A549 treated with CORT108297 at 1 μM for 4 hours (cell line): Measurements from ENCODE around the gene ABCA5. TPM values are rescaled to one million over a fixed set of nuclear protein-coding genes. Genes with fewer than 3 reads are reported as not detected.

Source experiments
- total RNA-seq: library from RNA; stranded (reverse); fragments of 200-300 nt; extraction: Qiagen RNA extraction; gene quantifications from 5 replicates; pipeline ENCODE4 v1.2.3, GENCODE V29; 2022

The ABCA5 gene, protein sequence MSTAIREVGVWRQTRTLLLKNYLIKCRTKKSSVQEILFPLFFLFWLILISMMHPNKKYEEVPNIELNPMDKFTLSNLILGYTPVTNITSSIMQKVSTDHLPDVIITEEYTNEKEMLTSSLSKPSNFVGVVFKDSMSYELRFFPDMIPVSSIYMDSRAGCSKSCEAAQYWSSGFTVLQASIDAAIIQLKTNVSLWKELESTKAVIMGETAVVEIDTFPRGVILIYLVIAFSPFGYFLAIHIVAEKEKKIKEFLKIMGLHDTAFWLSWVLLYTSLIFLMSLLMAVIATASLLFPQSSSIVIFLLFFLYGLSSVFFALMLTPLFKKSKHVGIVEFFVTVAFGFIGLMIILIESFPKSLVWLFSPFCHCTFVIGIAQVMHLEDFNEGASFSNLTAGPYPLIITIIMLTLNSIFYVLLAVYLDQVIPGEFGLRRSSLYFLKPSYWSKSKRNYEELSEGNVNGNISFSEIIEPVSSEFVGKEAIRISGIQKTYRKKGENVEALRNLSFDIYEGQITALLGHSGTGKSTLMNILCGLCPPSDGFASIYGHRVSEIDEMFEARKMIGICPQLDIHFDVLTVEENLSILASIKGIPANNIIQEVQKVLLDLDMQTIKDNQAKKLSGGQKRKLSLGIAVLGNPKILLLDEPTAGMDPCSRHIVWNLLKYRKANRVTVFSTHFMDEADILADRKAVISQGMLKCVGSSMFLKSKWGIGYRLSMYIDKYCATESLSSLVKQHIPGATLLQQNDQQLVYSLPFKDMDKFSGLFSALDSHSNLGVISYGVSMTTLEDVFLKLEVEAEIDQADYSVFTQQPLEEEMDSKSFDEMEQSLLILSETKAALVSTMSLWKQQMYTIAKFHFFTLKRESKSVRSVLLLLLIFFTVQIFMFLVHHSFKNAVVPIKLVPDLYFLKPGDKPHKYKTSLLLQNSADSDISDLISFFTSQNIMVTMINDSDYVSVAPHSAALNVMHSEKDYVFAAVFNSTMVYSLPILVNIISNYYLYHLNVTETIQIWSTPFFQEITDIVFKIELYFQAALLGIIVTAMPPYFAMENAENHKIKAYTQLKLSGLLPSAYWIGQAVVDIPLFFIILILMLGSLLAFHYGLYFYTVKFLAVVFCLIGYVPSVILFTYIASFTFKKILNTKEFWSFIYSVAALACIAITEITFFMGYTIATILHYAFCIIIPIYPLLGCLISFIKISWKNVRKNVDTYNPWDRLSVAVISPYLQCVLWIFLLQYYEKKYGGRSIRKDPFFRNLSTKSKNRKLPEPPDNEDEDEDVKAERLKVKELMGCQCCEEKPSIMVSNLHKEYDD (N-terminal part only)
- total RNA-seq: 2.6 to 3.6 TPM (median 2.9 TPM) in 5 replicates

DNA sequence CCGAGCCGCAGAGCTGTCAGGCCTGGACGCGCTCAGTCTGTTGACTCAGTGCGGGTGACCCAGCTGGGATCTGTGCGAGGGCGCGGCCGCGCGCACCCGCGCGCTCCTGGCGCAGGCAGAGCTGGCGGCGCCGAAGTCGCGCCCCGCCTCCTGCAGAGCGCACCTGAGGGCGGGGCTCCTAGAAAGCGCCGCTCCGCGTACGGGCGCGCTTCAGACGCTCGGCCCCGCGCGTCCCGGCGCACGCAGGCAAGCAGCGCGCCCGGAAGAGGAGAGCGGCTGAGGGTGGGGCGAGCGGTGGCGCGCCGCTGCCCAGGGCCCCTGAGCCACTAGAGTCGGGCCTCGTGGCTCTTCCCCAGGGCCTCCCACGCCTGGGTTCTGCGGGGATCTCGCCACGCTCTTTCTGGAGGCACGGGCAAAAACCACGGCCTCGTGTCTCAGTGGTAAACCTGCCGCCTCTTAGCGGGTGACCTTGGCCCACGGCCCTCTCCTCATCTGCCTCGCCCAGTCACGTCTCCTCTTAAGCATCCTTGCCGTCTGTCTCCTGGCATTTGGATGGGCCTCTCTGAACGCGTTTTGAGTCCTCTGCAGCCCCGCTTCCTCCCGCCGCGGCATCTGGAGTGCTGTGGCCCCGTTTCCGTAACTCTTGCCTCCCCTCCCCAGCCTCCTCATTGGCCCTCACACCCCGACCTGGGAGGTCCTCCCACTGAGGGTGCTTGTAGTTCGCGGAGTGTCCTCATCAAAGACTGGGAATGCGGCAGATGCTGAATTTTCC lies at the start of gene ABCA5:
Gene ABCA5 (minus strand): TSS at position 74 of the 772 bp plus-strand sequence. CDS start 12,718 bp downstream, outside the sequence.

DNA sequence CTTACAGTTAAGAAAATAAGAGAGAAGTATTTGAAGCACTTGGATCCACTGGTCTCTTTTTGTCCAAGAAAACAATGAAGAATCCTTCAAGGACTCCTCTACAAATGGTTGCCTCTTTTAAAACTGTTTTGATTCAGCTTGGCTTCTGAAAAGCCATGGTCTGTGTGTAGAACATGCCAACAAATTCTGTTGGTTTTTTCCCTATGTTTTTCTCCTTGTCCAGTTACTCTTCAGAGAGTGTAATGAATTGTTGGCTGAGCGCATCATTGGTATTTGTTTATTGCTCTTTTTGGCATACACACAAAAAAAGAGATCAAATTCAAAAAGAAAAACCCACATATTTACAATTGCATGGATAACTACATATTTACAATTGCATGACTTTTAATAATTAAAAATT lies 98.4 kb downstream of the ABCA5 start, which contains the start of gene ABCA10:
Gene ABCA10 (minus strand): TSS at position 249 of the 400 bp plus-strand sequence. CDS start 3,466 bp downstream, outside the sequence.

Other genes starting within 250 kb of the ABCA5 start
- 0.05 TPM in 1 of 5 replicates, not detected in the others for gene ABCA6, start 185.2 kb downstream of the ABCA5 start, total RNA-seq
- gene ABCA10, start 98.3 kb downstream of the ABCA5 start, total RNA-seq: 0.07 to 0.15 TPM (median 0.08 TPM) in 5 replicates
- 7.4 to 10.8 TPM (median 9.4 TPM) in 5 replicates for gene MAP2K6, start 87.6 kb upstream of the ABCA5 start, total RNA-seq